ENCODE measurements around the gene CCDC69. TPM values are rescaled to one million over a fixed set of nuclear protein-coding genes. Genes with fewer than 3 reads are reported as not detected.
A peak's percentile ranks its signal among the peaks of the same experiment; 100 is the strongest.

The CCDC69 gene
- total RNA-seq, 1 donor from 2014 or later, result 0.07 TPM

DNA sequence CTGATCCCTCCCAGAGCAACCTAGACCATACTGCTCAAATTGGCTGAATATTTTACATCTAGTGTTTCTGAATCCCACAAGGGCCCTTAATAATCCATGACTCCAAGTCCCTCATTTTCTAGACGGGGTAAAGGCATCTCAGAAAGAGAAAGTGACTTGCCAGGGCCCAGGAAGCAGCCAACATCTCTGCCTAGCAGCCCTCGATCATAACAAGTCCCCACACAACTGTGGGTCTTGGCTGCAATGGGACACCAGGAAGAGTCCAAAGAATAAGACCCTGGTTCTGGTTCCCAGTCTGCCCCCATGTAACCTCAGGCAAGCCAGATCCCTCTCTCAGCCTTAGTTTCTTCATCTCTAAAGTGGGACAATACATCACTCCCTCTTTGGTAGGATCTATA is 72.6 kb downstream of the CCDC69 start:
- H3K4me3 Mint-ChIP-seq, result peak overlapping the region; percentile 74
- Histone ChIP-seq H3K4me3 (no peak overlapping the region), H2AFZ (replicated peaks) (no peak overlapping the region), H3K9me3 (ENCODE audit: low read depth) (no peaks in the 10 kb centered on the region), H3K9ac (no peak overlapping the region), H3K4me2 (no peak overlapping the region), H4K20me1 (ENCODE audit: low read depth) (no peaks in the 10 kb centered on the region), H3K79me2 (ENCODE audit: low read depth) (no peaks in the 10 kb centered on the region), H3K27ac (no peak overlapping the region), H3K36me3 (no peaks in the 10 kb centered on the region), H3K4me1 (peaks cover 21% of the 10 kb centered on the region), H3K27me3 (no peaks in the 10 kb centered on the region), H3F3A (ENCODE audit: low read depth) (no peaks in the 10 kb centered on the region)
- TF ChIP-seq CTCF (IDR thresholded peaks at IDR 0.05) (no peak), EZH2phosphoT487 (IDR thresholded peaks at IDR 0.05) (no peak), EZH2 (IDR thresholded peaks at IDR 0.05) (no peak)
- peaks cover 76% of the 10 kb centered on the region for H3K4me1 Mint-ChIP-seq
- H3K9me3 Mint-ChIP-seq, result no peaks in the 10 kb centered on the region
- DNase-seq (ENCODE audit: low spot score), result no peak
- peaks cover 6% of the 10 kb centered on the region for H3K36me3 Mint-ChIP-seq
- no peaks in the 10 kb centered on the region for H3K27me3 Mint-ChIP-seq (ENCODE audit: insufficient read depth, low read depth)
- H3K27ac Mint-ChIP-seq, result peak overlapping the region; percentile 95

GRCh38 chr5:151150471-151151262 is 73.2 kb downstream of the CCDC69 start:
- Histone ChIP-seq H3K9ac (no peak overlapping the region), H3F3A (ENCODE audit: low read depth) (no peaks in the 10 kb centered on the region), H3K4me3 (no peak overlapping the region), H3K4me1 (peaks cover 16% of the 10 kb centered on the region), H3K4me2 (peak overlapping the region; percentile 48), H4K20me1 (ENCODE audit: low read depth) (no peaks in the 10 kb centered on the region), H3K27ac (peak overlapping the region; percentile 11), H3K79me2 (ENCODE audit: low read depth) (no peaks in the 10 kb centered on the region), H3K9me3 (ENCODE audit: low read depth) (no peaks in the 10 kb centered on the region), H3K36me3 (no peaks in the 10 kb centered on the region), H2AFZ (replicated peaks) (no peak overlapping the region), H3K27me3 (no peaks in the 10 kb centered on the region)
- Mint-ChIP-seq H3K4me3 (peak overlapping the region; percentile 74), H3K4me1 (peaks cover 73% of the 10 kb centered on the region), H3K27me3 (ENCODE audit: insufficient read depth, low read depth) (peaks cover 2% of the 10 kb centered on the region), H3K9me3 (no peaks in the 10 kb centered on the region), H3K27ac (peak overlapping the region; percentile 95), H3K36me3 (peaks cover 12% of the 10 kb centered on the region)
- TF ChIP-seq EZH2 (IDR thresholded peaks at IDR 0.05) (no peak), CTCF (IDR thresholded peaks at IDR 0.05) (no peak), EZH2phosphoT487 (IDR thresholded peaks at IDR 0.05) (no peak)
- DNase-seq (ENCODE audit: low spot score), result peak; percentile 33

- Histone ChIP-seq H3K27ac (no peak overlapping the region), H4K20me1 (ENCODE audit: low read depth) (no peaks in the 10 kb centered on the region), H3K9ac (no peak overlapping the region), H3K9me3 (ENCODE audit: low read depth) (no peaks in the 10 kb centered on the region), H3F3A (ENCODE audit: low read depth) (no peaks in the 10 kb centered on the region), H3K4me2 (no peak overlapping the region), H3K4me3 (no peak overlapping the region), H3K79me2 (ENCODE audit: low read depth) (no peaks in the 10 kb centered on the region), H3K4me1 (peaks cover 16% of the 10 kb centered on the region), H2AFZ (replicated peaks) (no peak overlapping the region), H3K36me3 (no peaks in the 10 kb centered on the region), H3K27me3 (no peaks in the 10 kb centered on the region)
- Mint-ChIP-seq H3K27ac (peak overlapping the region; percentile 43), H3K4me3 (peak overlapping the region; percentile 9), H3K4me1 (peaks cover 65% of the 10 kb centered on the region), H3K27me3 (ENCODE audit: insufficient read depth, low read depth) (peaks cover 2% of the 10 kb centered on the region), H3K9me3 (no peaks in the 10 kb centered on the region), H3K36me3 (peaks cover 18% of the 10 kb centered on the region)
- no peak for DNase-seq (ENCODE audit: low spot score)
- TF ChIP-seq EZH2phosphoT487 (IDR thresholded peaks at IDR 0.05), result no peak
- no peak for TF ChIP-seq EZH2 (IDR thresholded peaks at IDR 0.05)
- TF ChIP-seq CTCF (IDR thresholded peaks at IDR 0.05), result no peak
Observed at GRCh38 chr5:151148583-151148982, 75.3 kb downstream of the CCDC69 start.

Measured in neural progenitor cell (in vitro differentiated cells).